Endothelial cell of umbilical vein (primary cell): ENCODE data around the gene PCDH9. TPM values are rescaled to one million over a fixed set of nuclear protein-coding genes. Genes with fewer than 3 reads are reported as not detected.

Source experiments
- BruUV-seq: library from RNA; stranded (reverse); fragments of 400-500 nt; replicated peaks from 2 replicates; lab custom pipeline; 2021; lab: Mats Ljungman, UMichigan
- CTCF ChIA-PET: fragments of 300-600, 350-600 bp; sonication (Branson Sonifier 250); formaldehyde crosslinking; loops from one replicate; lab custom pipeline; 2021; ENCODE audit warnings: antibody characterized with exemption, inconsistent platforms; lab: Charles Lee
- POLR2A ChIA-PET: fragments of 300-600, 350-600 bp; sonication (Branson Sonifier 250); formaldehyde crosslinking; loops from one replicate; lab custom pipeline; 2021; ENCODE audit warnings: antibody characterized with exemption, inconsistent platforms; lab: Charles Lee
- DNase-seq: peaks from one replicate; pipeline ENCODE4 v3.0.0-alpha.2; 2011; ENCODE audit warnings: low read depth, low spot score
- FAIRE-seq: peaks from 2 replicates; lab custom pipeline; 2011; peaks lifted over from hg19 to GRCh38; lab: Jason Lieb, UNC
- H2AFZ ChIP-seq: 2 replicates; pipeline ENCODE4 v1.6.0; 2012; ENCODE audit warnings: low read depth, low read length, control low read depth, inconsistent platforms
- H3K27ac ChIP-seq: 2 replicates; pipeline ENCODE4 v1.5.1; 2011; ENCODE audit warnings: low read depth, mild to moderate bottlenecking, control low read depth, low read length, moderate library complexity; ENCODE audit not compliant: insufficient read depth
- H3K27me3 ChIP-seq, 2 experiments: 2 replicates each; pipeline versions ENCODE4 v1.6.0 to v1.6.1; 2011; ENCODE audit warnings: low read length in 2 of 2, mixed read lengths in 1 of 2; ENCODE audit not compliant: control insufficient read depth in 2 of 2, insufficient read depth in 2 of 2
- H3K36me3 ChIP-seq, 2 experiments: 2 replicates in 1 of 2; 3 replicates in 1 of 2; pipeline ENCODE4 v1.5.1; 2011; ENCODE audit warnings: low read length in 2 of 2, mild to moderate bottlenecking in 1 of 2, moderate library complexity in 1 of 2; ENCODE audit not compliant: control insufficient read depth in 2 of 2, insufficient read depth in 2 of 2; ENCODE audit errors: extremely low read depth in 1 of 2
- H3K4me1 ChIP-seq: 3 replicates; pipeline ENCODE4 v1.5.1; 2011; ENCODE audit warnings: mild to moderate bottlenecking, low read length; ENCODE audit not compliant: control insufficient read depth, insufficient read depth; ENCODE audit errors: extremely low read depth
- H3K4me2 ChIP-seq: 2 replicates; pipeline ENCODE4 v1.6.1; 2011; ENCODE audit warnings: low read length, control low read depth, mixed read lengths; ENCODE audit not compliant: insufficient read depth
- H3K4me3 ChIP-seq, 3 experiments: fragments of 200-600 bp in 1 of 3; sonication (generic), shearing (Covaris generic) in 1 of 3; replicated peaks in 1 of 3; 2 replicates each; pipeline ENCODE4 v1.5.1; 2011 to 2016; ENCODE audit warnings: control low read depth in 3 of 3, low read length in 3 of 3, mild to moderate bottlenecking in 2 of 3, inconsistent platforms in 1 of 3, low read depth in 1 of 3, moderate library complexity in 1 of 3; ENCODE audit not compliant: insufficient read depth in 1 of 3
- H3K79me2 ChIP-seq: 2 replicates; pipeline ENCODE4 v1.6.0; 2012; ENCODE audit warnings: low read length, inconsistent platforms; ENCODE audit not compliant: control insufficient read depth, insufficient read depth
- H3K9ac ChIP-seq: replicated peaks from 2 replicates; pipeline ENCODE3; 2011; ENCODE audit warnings: low read length, control low read depth; ENCODE audit not compliant: insufficient read depth; ENCODE audit errors: extremely low read depth
- H3K9me1 ChIP-seq: replicated peaks from 3 replicates; pipeline ENCODE4 v1.6.0; 2011; ENCODE audit warnings: mild to moderate bottlenecking, low read length; ENCODE audit not compliant: control insufficient read depth, insufficient read depth; ENCODE audit errors: extremely low read depth
- H3K9me3 ChIP-seq: replicated peaks from 2 replicates; pipeline ENCODE4 v1.5.1; 2012; ENCODE audit warnings: low read length, inconsistent platforms; ENCODE audit not compliant: control insufficient read depth, insufficient read depth
- H4K20me1 ChIP-seq: replicated peaks from 2 replicates; pipeline ENCODE3; 2011; ENCODE audit warnings: mild to moderate bottlenecking, low read length; ENCODE audit not compliant: control insufficient read depth, insufficient read depth; ENCODE audit errors: extremely low read depth
- CTCF ChIP-seq, 2 donors: IDR thresholded peaks; 1 replicate in 1 of 2; 2 replicates in 1 of 2; pipeline ENCODE4 v1.5.1; 2011; ENCODE audit warnings: low read length in 2 of 2, mild to moderate bottlenecking in 2 of 2, moderate library complexity in 2 of 2, control low read depth in 1 of 2, inconsistent platforms in 1 of 2, low read depth in 1 of 2; ENCODE audit not compliant: insufficient read depth in 1 of 2; ENCODE audit errors: extremely low read depth in 1 of 2
- EZH2 ChIP-seq: IDR thresholded peaks from 2 replicates; pipeline ENCODE4 v1.6.1; 2012; ENCODE audit warnings: borderline replicate concordance, low read depth, mild to moderate bottlenecking, moderate library complexity, low read length, inconsistent platforms; ENCODE audit not compliant: severe bottlenecking
- FOS ChIP-seq: IDR thresholded peaks from 2 replicates; pipeline ENCODE4 v1.6.1; 2011; ENCODE audit warnings: mild to moderate bottlenecking, low read length, moderate library complexity, borderline replicate concordance; ENCODE audit not compliant: insufficient read depth
- GATA2 ChIP-seq: IDR thresholded peaks from 2 replicates; pipeline ENCODE4 v1.7.0; 2011; ENCODE audit warnings: low read depth, mild to moderate bottlenecking, moderate library complexity, mixed read lengths, low read length; ENCODE audit not compliant: insufficient read length, insufficient read depth
- JUN ChIP-seq: IDR thresholded peaks from 2 replicates; pipeline ENCODE4 v1.6.1; 2011; ENCODE audit warnings: borderline replicate concordance, low read depth; ENCODE audit not compliant: insufficient read length, insufficient read depth
- MAX ChIP-seq: IDR thresholded peaks from 2 replicates; pipeline ENCODE4 v1.6.1; 2011; ENCODE audit not compliant: insufficient read depth, insufficient read length
- MYC ChIP-seq: IDR thresholded peaks from one replicate; pipeline ENCODE4 v1.6.1; 2011; ENCODE audit warnings: mild to moderate bottlenecking, low read depth, low read length
- POLR2A ChIP-seq: IDR thresholded peaks from 2 replicates; pipeline ENCODE4 v1.6.1; 2012; ENCODE audit warnings: low read depth, mild to moderate bottlenecking, control low read depth, low read length
- POLR2AphosphoS5 ChIP-seq: IDR thresholded peaks from 2 replicates; pipeline ENCODE4 v1.6.1; 2012; ENCODE audit warnings: low read depth, mild to moderate bottlenecking, control low read depth, low read length, moderate library complexity; ENCODE audit not compliant: insufficient read depth
- dilution Hi-C: fragments of 300-500 bp; cut with MboI; formaldehyde crosslinking; loops from one replicate; pipeline ENCODE4 v1.15.0; 2019; ENCODE audit warnings: low sequenced_read_pairs; ENCODE audit not compliant: extremely low pct_ligation_motif_present
- intact Hi-C: fragments of 100-400 bp; cut with micrococcal nuclease; formaldehyde crosslinking; loops from one replicate; pipeline ENCODE4 v1.10.0; 2022
- polyA plus RNA-seq, 4 experiments: library from polyadenylated mRNA; depleted of rRNA in 3 of 4; stranded (reverse) in 3 of 4; unstranded in 1 of 4; fragments of >200 nt; gene quantifications; 2 replicates each; pipeline versions ENCODE4 v1.2.1 to v1.2.3, GENCODE V29; 2011 to 2012; ENCODE audit warnings: missing spikeins in 1 of 4
- total RNA-seq: library from RNA; stranded (reverse); gene quantifications from 2 replicates; pipeline ENCODE4 v1.2.3, GENCODE V29; 2021

The PCDH9 gene
- total and polyA plus RNA-seq, 2 donors (not counting 3 experiments of a cell fraction or from before 2014, with no cell fraction given): 1.1 to 5.2 TPM

- DNase-seq: no peak
- no TSS peak for BruUV-seq
- intact Hi-C loops (no loop called here), dilution Hi-C loops (no loop called here)
- Histone ChIP-seq H3K9ac (no peak overlapping the region), H3K4me2 (no peak overlapping the region), H3K79me2 (no peaks in the 10 kb centered on the region), H2AFZ (no peak overlapping the region), H3K9me1 (no peaks in the 10 kb centered on the region), H3K27me3 (no peaks in the 10 kb centered on the region), H3K36me3 (no peaks in the 10 kb centered on the region), H3K27ac (no peak overlapping the region), H4K20me1 (no peaks in the 10 kb centered on the region), H3K4me1 (no peaks in the 10 kb centered on the region), H3K4me3 (no peak overlapping the region), H3K9me3 (no peaks in the 10 kb centered on the region)
- POLR2A ChIA-PET: no interaction called here
- FAIRE-seq: no peak
- CTCF ChIA-PET: no interaction called here
- TF ChIP-seq JUN (no peak), EZH2 (no peak), CTCF (IDR thresholded peaks at IDR 0.05; ENCODE audit: extremely low read depth in 1 of 2, insufficient read depth in 1 of 2, low read depth in 1 of 2, low read length in 2 of 2) (no peak), POLR2A (no peak), MYC (no peak), FOS (no peak), MAX (no peak), GATA2 (no peak), POLR2AphosphoS5 (no peak)
These were observed 693.4 kb downstream of the PCDH9 start for GRCh38 chr13:66536746-66537145.
